ENCODE data around the gene LRRC8C.
A peak's percentile ranks its signal among the peaks of the same experiment; 100 is the strongest.

LRRC8C gene

DNA sequence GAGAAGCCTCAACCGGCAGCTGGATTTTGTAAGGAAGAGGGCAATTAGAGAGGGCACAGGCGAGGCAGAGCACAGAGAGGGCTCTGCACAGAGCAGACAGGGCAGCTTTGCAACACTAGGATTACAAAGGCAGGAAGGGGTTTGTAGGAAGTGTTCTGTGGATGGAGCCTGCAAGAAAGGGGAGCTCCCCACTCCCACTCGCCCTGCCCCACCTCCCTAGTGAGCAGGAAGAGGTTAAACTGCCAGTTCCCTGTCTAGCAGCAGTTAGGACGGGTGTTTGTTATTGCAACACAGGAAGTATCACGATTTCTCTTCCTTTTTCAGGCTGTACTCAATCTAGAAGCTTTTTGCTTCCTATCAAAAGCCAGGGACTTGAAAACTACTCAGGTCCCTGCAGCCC, 124.6 kb downstream of the LRRC8C start:
- Histone ChIP-seq H3K27ac (peak overlapping the region in 1 of 2 donors; percentile 46), H3K4me3 (peak overlapping the region; percentile 16)
- TF ChIP-seq, protein P1, sequence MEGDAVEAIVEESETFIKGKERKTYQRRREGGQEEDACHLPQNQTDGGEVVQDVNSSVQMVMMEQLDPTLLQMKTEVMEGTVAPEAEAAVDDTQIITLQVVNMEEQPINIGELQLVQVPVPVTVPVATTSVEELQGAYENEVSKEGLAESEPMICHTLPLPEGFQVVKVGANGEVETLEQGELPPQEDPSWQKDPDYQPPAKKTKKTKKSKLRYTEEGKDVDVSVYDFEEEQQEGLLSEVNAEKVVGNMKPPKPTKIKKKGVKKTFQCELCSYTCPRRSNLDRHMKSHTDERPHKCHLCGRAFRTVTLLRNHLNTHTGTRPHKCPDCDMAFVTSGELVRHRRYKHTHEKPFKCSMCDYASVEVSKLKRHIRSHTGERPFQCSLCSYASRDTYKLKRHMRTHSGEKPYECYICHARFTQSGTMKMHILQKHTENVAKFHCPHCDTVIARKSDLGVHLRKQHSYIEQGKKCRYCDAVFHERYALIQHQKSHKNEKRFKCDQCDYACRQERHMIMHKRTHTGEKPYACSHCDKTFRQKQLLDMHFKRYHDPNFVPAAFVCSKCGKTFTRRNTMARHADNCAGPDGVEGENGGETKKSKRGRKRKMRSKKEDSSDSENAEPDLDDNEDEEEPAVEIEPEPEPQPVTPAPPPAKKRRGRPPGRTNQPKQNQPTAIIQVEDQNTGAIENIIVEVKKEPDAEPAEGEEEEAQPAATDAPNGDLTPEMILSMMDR (IDR thresholded peaks at IDR 0.05): no peak
- DNase-seq (ENCODE audit: low spot score): no peak

DNA sequence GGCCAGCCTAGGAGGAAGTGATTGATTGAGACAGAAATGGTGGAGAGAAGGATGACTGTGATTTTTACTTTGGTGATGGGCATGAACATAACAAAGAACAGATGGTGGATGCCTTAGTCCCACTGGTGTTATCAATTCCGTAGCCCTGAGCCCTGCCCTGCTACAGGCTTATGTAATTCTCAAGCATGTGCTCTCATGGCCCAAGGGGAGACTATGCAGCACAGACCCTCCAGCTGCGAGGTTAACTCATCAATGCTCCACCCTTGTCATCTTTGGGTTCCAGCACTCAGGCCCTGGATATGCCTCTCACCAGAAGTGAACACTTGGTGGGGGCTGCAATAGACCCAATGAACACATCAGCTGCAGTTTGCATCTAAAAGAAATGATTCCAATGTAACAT, 125.2 kb downstream of the LRRC8C start:
- no peak for DNase-seq (ENCODE audit: low spot score)
- Histone ChIP-seq H3K4me3 (peak overlapping the region; percentile 16), H3K27ac (peak overlapping the region in 1 of 2 donors; percentile 46)
- TF ChIP-seq, protein P1 (IDR thresholded peaks at IDR 0.05): no peak

- no peak for DNase-seq (ENCODE audit: low spot score)
- TF ChIP-seq, protein P1 (IDR thresholded peaks at IDR 0.05): no peak
- Histone ChIP-seq H3K4me3 (no peak overlapping the region), H3K27ac (no peak overlapping the region)
Observed at GRCh38 chr1:89759036-89759435, 126.1 kb downstream of the LRRC8C start.

GRCh38 chr1:89760496-89760895, 127.6 kb downstream of the LRRC8C start:
- TF ChIP-seq, protein P1 (IDR thresholded peaks at IDR 0.05): no peak
- no peak for DNase-seq (ENCODE audit: low spot score)
- H3K27ac ChIP-seq: no peak overlapping the region
- no peak overlapping the region for H3K4me3 ChIP-seq

GRCh38 chr1:89761338-89761737, 128.4 kb downstream of the LRRC8C start:
- Histone ChIP-seq H3K4me3 (no peak overlapping the region), H3K27ac (no peak overlapping the region)
- no peak for DNase-seq (ENCODE audit: low spot score)
- TF ChIP-seq, protein P1 (IDR thresholded peaks at IDR 0.05): no peak

DNA sequence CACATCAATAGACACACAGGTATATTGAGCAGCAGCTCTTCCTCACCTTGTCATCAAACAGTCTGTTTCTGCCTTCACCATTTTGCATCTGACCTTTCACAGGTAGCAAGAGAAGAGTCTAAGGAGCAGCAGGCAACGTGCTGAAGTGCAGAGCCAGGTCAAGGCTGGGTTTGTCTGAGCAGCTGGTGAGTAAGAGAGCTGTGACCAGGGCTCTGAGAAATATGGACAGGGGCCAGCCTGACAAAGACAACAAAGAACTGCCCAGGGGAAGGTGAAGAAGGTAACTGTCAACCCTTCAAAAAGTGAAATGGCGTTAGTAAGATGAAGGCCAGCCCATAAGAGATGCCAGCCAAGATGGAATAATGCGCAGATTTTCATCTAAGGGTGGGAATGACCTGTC, 129.0 kb downstream of the LRRC8C start:
- H3K27ac ChIP-seq: no peak overlapping the region
- H3K4me3 ChIP-seq: no peak overlapping the region
- TF ChIP-seq, protein P1 (IDR thresholded peaks at IDR 0.05): no peak
- no peak for DNase-seq (ENCODE audit: low spot score)

DNA sequence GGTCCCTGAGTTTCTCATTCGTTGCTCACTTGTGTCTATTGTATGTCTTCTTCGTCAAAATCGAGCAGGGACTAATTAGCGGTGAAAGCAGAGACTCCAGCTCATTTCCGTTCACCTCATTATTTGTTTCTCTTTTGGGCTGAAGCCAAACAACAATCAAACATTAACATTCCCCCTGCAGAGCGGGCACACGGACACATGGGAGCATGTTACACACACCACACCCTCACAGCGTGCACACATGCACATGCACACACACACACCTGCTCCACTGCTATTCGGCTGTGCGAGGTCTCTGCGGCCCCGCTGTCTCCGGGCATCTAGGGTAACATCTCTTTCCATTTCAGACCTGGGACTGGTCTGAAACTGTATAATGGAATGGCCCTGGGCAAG, 129.5 kb downstream of the LRRC8C start:
- DNase-seq (ENCODE audit: low spot score): no peak
- TF ChIP-seq, protein P1 (IDR thresholded peaks at IDR 0.05): no peak
- peak overlapping the region in 1 of 2 donors; percentile 43 for H3K27ac ChIP-seq
- H3K4me3 ChIP-seq: peak overlapping the region; percentile 69
